Measurements from ENCODE around the gene ARHGAP23. TPM values are rescaled to one million over a fixed set of nuclear protein-coding genes. Genes with fewer than 3 reads are reported as not detected.
A peak's percentile ranks its signal among the peaks of the same experiment; 100 is the strongest.

The ARHGAP23 gene
- total RNA-seq, 2 donors from 2014 or later, result 27.3 to 204 TPM

GRCh38 chr17:38453951-38454421 is 25.7 kb downstream of the ARHGAP23 start:
- intact Hi-C loops (cut with DNase I), result no loop called here
- H3K4me1 ChIP-seq (replicated peaks), result peaks cover 5% of the 10 kb centered on the region
- no peak for TF ChIP-seq CTCF (IDR thresholded peaks at IDR 0.05)
- no peak for TF ChIP-seq POLR2A (IDR thresholded peaks at IDR 0.05)
- no peak for TF ChIP-seq POLR2AphosphoS5 (IDR thresholded peaks at IDR 0.05)
- peak overlapping the region; percentile 21 to 28 for H3K4me3 ChIP-seq
- peak; percentile 33 for DNase-seq (ENCODE audit: low spot score)
- H3K9me3 ChIP-seq, result no peaks in the 10 kb centered on the region
- H3K36me3 ChIP-seq, result no peaks in the 10 kb centered on the region
- 4% methylated on average over 7 of the region's 44 CpGs for WGBS
- peak overlapping the region; percentile 47 to 74 for H3K27ac ChIP-seq
- no peaks in the 10 kb centered on the region for H3K27me3 ChIP-seq (replicated peaks; ENCODE audit: insufficient read depth)

GRCh38 chr17:38454532-38454931 is 26.3 kb downstream of the ARHGAP23 start:
- 9% methylated on average over 9 of the region's 12 CpGs for WGBS
- peak overlapping the region; percentile 47 to 74 for H3K27ac ChIP-seq
- TF ChIP-seq CTCF (IDR thresholded peaks at IDR 0.05) (peak in 1 of 4 experiments; percentile 6), POLR2A (IDR thresholded peaks at IDR 0.05) (peak; percentile 87), POLR2AphosphoS5 (IDR thresholded peaks at IDR 0.05) (peak; percentile 65)
- no peaks in the 10 kb centered on the region for H3K36me3 ChIP-seq
- H3K9me3 ChIP-seq, result no peaks in the 10 kb centered on the region
- H3K4me3 ChIP-seq, result peak overlapping the region; percentile 21 to 28
- intact Hi-C loops (cut with DNase I), result no loop called here
- peak; percentile 84 for DNase-seq (ENCODE audit: low spot score)
- no peaks in the 10 kb centered on the region for H3K27me3 ChIP-seq (replicated peaks; ENCODE audit: insufficient read depth)
- H3K4me1 ChIP-seq (replicated peaks), result peaks cover 5% of the 10 kb centered on the region

GRCh38 chr17:38455288-38455915 is 27.1 kb downstream of the ARHGAP23 start:
- no peaks in the 10 kb centered on the region for H3K27me3 ChIP-seq (replicated peaks; ENCODE audit: insufficient read depth)
- DNase-seq (ENCODE audit: low spot score), result peak; percentile 27
- intact Hi-C loops (cut with DNase I), result no loop called here
- no peak overlapping the region for H3K4me3 ChIP-seq
- H3K4me1 ChIP-seq (replicated peaks), result peaks cover 5% of the 10 kb centered on the region
- no peaks in the 10 kb centered on the region for H3K9me3 ChIP-seq
- H3K36me3 ChIP-seq, result no peaks in the 10 kb centered on the region
- peak overlapping the region in 1 of 2 donors; percentile 74 for H3K27ac ChIP-seq
- WGBS, result 29% methylated on average over 8 of the region's 8 CpGs
- TF ChIP-seq POLR2A (IDR thresholded peaks at IDR 0.05) (no peak), CTCF (IDR thresholded peaks at IDR 0.05) (no peak), POLR2AphosphoS5 (IDR thresholded peaks at IDR 0.05) (no peak)

- H3K9me3 ChIP-seq, result no peaks in the 10 kb centered on the region
- H3K4me3 ChIP-seq, result no peak overlapping the region
- TF ChIP-seq CTCF (IDR thresholded peaks at IDR 0.05), result no peak
- no peak for TF ChIP-seq POLR2AphosphoS5 (IDR thresholded peaks at IDR 0.05)
- no peak for TF ChIP-seq POLR2A (IDR thresholded peaks at IDR 0.05)
- intact Hi-C loops (cut with DNase I), result no loop called here
- 64% methylated on average over 9 of the region's 9 CpGs for WGBS
- H3K4me1 ChIP-seq (replicated peaks), result peaks cover 5% of the 10 kb centered on the region
- no peak overlapping the region for H3K27ac ChIP-seq
- no peaks in the 10 kb centered on the region for H3K27me3 ChIP-seq (replicated peaks; ENCODE audit: insufficient read depth)
- no peak for DNase-seq (ENCODE audit: low spot score)
- H3K36me3 ChIP-seq, result no peaks in the 10 kb centered on the region
These were observed 28.0 kb downstream of the ARHGAP23 start for GRCh38 chr17:38456031-38456815.

Measured in prostate gland (tissue), 2 donors.